Measurements from ENCODE around the gene SLC8A1.

- TF ChIP-seq CTCF (IDR thresholded peaks at IDR 0.05) (no peak), POLR2AphosphoS5 (IDR thresholded peaks at IDR 0.05) (no peak)
Measured at GRCh38 chr2:40193670-40194026, 258.2 kb downstream of the SLC8A1 start.

Measured in breast epithelium (tissue), 3 donors.